Endodermal cell (in vitro differentiated cells): ENCODE results near the gene HMGXB3. TPM values are rescaled to one million over a fixed set of nuclear protein-coding genes. Genes with fewer than 3 reads are reported as not detected.

Experiments
- DNase-seq: peaks from one replicate; pipeline ENCODE4 v3.0.0-alpha.2; 2017
- H3K27ac ChIP-seq: 2 replicates; pipeline ENCODE4 v1.5.1; 2013; ENCODE audit warnings: mild to moderate bottlenecking, low read depth, low read length, moderate library complexity
- H3K27me3 ChIP-seq: 2 replicates; pipeline ENCODE4 v1.6.1; 2013; ENCODE audit warnings: mild to moderate bottlenecking, low read length, moderate library complexity; ENCODE audit not compliant: insufficient read depth, control insufficient read depth, poor library complexity, severe bottlenecking
- H3K36me3 ChIP-seq: 2 replicates; pipeline ENCODE4 v1.7.0; 2013; ENCODE audit warnings: mild to moderate bottlenecking, low read length, moderate library complexity; ENCODE audit not compliant: control insufficient read depth, insufficient read depth
- H3K4me1 ChIP-seq: one replicate; pipeline ENCODE4 v1.7.0; 2013; ENCODE audit warnings: low read length; ENCODE audit not compliant: control insufficient read depth, insufficient read depth
- H3K4me3 ChIP-seq: 2 replicates; pipeline ENCODE4 v1.5.1; 2013; ENCODE audit warnings: mild to moderate bottlenecking, low read length, moderate library complexity
- H3K9ac ChIP-seq: 2 replicates; pipeline ENCODE4 v1.6.1; 2013; ENCODE audit warnings: mild to moderate bottlenecking, low read length, moderate library complexity; ENCODE audit not compliant: poor library complexity, severe bottlenecking; ENCODE audit errors: extremely low read depth
- H3K9me3 ChIP-seq: 2 replicates; pipeline ENCODE4 v1.6.1; 2013; ENCODE audit warnings: mild to moderate bottlenecking, low read length, moderate library complexity; ENCODE audit not compliant: control insufficient read depth
- H3K27ac Mint-ChIP-seq: 2 replicates; pipeline ENCODE4 v1.8.0; 2020; ENCODE audit warnings: mixed read lengths
- H3K27me3 Mint-ChIP-seq: 2 replicates; pipeline ENCODE4 v1.8.0; 2021; ENCODE audit warnings: mild to moderate bottlenecking, mixed read lengths; ENCODE audit not compliant: insufficient read depth
- H3K36me3 Mint-ChIP-seq: 2 replicates; pipeline ENCODE4 v1.8.0; 2020; ENCODE audit warnings: low read depth, mixed read lengths
- H3K4me1 Mint-ChIP-seq: 2 replicates; pipeline ENCODE4 v1.8.0; 2020; ENCODE audit warnings: mixed read lengths
- H3K4me3 Mint-ChIP-seq: 2 replicates; pipeline ENCODE4 v1.8.0; 2020; ENCODE audit warnings: mild to moderate bottlenecking, moderate library complexity, mixed read lengths
- H3K9me3 Mint-ChIP-seq: 2 replicates; pipeline ENCODE4 v1.8.0; 2020; ENCODE audit warnings: mild to moderate bottlenecking, mixed read lengths
- whole genome bisulfite sequencing, 2 experiments: methylation state at CpG; one replicate each; pipeline versions ENCODE4 v1.1.5 to v1.1.7; 2013; ENCODE audit warnings: missing lambda C conversion rate in 2 of 2, mixed read lengths in 1 of 2; ENCODE audit not compliant: insufficient coverage in 1 of 2, insufficient read length in 1 of 2; 5-methylcytosine and 5-hydroxymethylcytosine counted together
- total RNA-seq, 2 donors: library from RNA; stranded (reverse); fragmentation: NEBNext Ultra II Directional in 1 of 2; extraction: Animal tissue kit (Norgen Biotek cat#: 25700) in 1 of 2; gene quantifications; 2 replicates in 1 of 2; 3 replicates in 1 of 2; pipeline ENCODE4 v1.2.1, GENCODE V29; 2021
- TF ChIP-seq, protein P1 (sequence below): fragments of 200-600 bp; sonication (generic); conservative IDR thresholded peaks from 2 replicates; pipeline ENCODE4 v1.5.0; 2021; ENCODE audit warnings: antibody characterized with exemption, mild to moderate bottlenecking

HMGXB3 gene
- total RNA-seq, 2 donors from 2014 or later = 41.0 to 43.5 TPM

- DNase-seq = no peak
- Mint-ChIP-seq H3K4me3 (no peak overlapping the region), H3K27ac (no peak overlapping the region), H3K9me3 (no peaks in the 10 kb centered on the region), H3K27me3 (peaks cover 23% of the 10 kb centered on the region), H3K36me3 (no peaks in the 10 kb centered on the region), H3K4me1 (no peaks in the 10 kb centered on the region)
- TF ChIP-seq, protein P1, sequence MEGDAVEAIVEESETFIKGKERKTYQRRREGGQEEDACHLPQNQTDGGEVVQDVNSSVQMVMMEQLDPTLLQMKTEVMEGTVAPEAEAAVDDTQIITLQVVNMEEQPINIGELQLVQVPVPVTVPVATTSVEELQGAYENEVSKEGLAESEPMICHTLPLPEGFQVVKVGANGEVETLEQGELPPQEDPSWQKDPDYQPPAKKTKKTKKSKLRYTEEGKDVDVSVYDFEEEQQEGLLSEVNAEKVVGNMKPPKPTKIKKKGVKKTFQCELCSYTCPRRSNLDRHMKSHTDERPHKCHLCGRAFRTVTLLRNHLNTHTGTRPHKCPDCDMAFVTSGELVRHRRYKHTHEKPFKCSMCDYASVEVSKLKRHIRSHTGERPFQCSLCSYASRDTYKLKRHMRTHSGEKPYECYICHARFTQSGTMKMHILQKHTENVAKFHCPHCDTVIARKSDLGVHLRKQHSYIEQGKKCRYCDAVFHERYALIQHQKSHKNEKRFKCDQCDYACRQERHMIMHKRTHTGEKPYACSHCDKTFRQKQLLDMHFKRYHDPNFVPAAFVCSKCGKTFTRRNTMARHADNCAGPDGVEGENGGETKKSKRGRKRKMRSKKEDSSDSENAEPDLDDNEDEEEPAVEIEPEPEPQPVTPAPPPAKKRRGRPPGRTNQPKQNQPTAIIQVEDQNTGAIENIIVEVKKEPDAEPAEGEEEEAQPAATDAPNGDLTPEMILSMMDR = no peak
- Histone ChIP-seq H3K27me3 (peaks cover 22% of the 10 kb centered on the region), H3K4me1 (no peaks in the 10 kb centered on the region), H3K27ac (no peak overlapping the region), H3K9ac (no peak overlapping the region), H3K9me3 (no peaks in the 10 kb centered on the region), H3K36me3 (no peaks in the 10 kb centered on the region), H3K4me3 (no peak overlapping the region)
Observed at GRCh38 chr5:150097152-150097551, 96.6 kb downstream of the HMGXB3 start.

GRCh38 chr5:150101023-150101422, 100.5 kb downstream of the HMGXB3 start:
- TF ChIP-seq, protein P1 = peak; percentile 38
- Mint-ChIP-seq H3K27ac (no peak overlapping the region), H3K4me3 (no peak overlapping the region), H3K4me1 (no peaks in the 10 kb centered on the region), H3K36me3 (no peaks in the 10 kb centered on the region), H3K27me3 (peaks cover 13% of the 10 kb centered on the region), H3K9me3 (no peaks in the 10 kb centered on the region)
- H3K27ac ChIP-seq = no peak overlapping the region
- no peaks in the 10 kb centered on the region for H3K9me3 ChIP-seq
- DNase-seq = peak; percentile 65
- peaks cover 19% of the 10 kb centered on the region for H3K27me3 ChIP-seq
- H3K9ac ChIP-seq = no peak overlapping the region
- H3K36me3 ChIP-seq = no peaks in the 10 kb centered on the region
- no peak overlapping the region for H3K4me3 ChIP-seq
- WGBS, 2 experiments = 78 to 85% methylated on average over 5 to 6 of the region's 6 CpGs
- H3K4me1 ChIP-seq = no peaks in the 10 kb centered on the region

Other genes with a start within 250 kb of the HMGXB3 start
- under 1 TPM in 1 of 2 donors, not detected in 1; 0.07 TPM for gene PDE6A, start 55.9 kb upstream of the HMGXB3 start, total RNA-seq
- gene SLC26A2, start 40.0 kb upstream of the HMGXB3 start, total RNA-seq = 10 to 100 TPM; 22.3 to 23.9 TPM
- gene TIGD6, start 85 bp upstream of the HMGXB3 start, total RNA-seq = 1 to 10 TPM; 3.4 to 3.8 TPM
- gene CSF1R, start 85.8 kb downstream of the HMGXB3 start, total RNA-seq = not detected
- gene PDGFRB, start 155.1 kb downstream of the HMGXB3 start, total RNA-seq = 1 to 10 TPM; 4.1 to 6.5 TPM
- gene CDX1, start 166.0 kb downstream of the HMGXB3 start, total RNA-seq = not detected
- not detected for gene SLC6A7, start 189.3 kb downstream of the HMGXB3 start, total RNA-seq